Fibroblast of skin of back (primary cell): ENCODE results near the gene DCC.

Source experiments
- DNase-seq: peaks from one replicate; pipeline ENCODE4 v3.0.0-alpha.2; 2013

The DCC gene

GRCh38 chr18:52826994-52827393 lies 487.0 kb downstream of the DCC start:
- DNase-seq = no peak

- DNase-seq = no peak
These were observed 489.3 kb downstream of the DCC start for GRCh38 chr18:52829320-52829719.

GRCh38 chr18:52829876-52830405 lies 489.9 kb downstream of the DCC start:
- no peak for DNase-seq

GRCh38 chr18:52844323-52844722 lies 504.3 kb downstream of the DCC start:
- DNase-seq = peak; percentile 65

- no peak for DNase-seq
These were observed 505.0 kb downstream of the DCC start for GRCh38 chr18:52845036-52845435.

GRCh38 chr18:52850031-52850560 lies 510.1 kb downstream of the DCC start:
- DNase-seq = no peak

- no peak for DNase-seq
These were observed 521.6 kb downstream of the DCC start for GRCh38 chr18:52861558-52861957.

- DNase-seq = no peak
These were observed 529.4 kb downstream of the DCC start for GRCh38 chr18:52869349-52869923.

- no peak for DNase-seq
These were observed 530.2 kb downstream of the DCC start for GRCh38 chr18:52869942-52870907.

GRCh38 chr18:52874774-52875173 lies 534.8 kb downstream of the DCC start:
- DNase-seq = no peak

- peak; percentile 50 for DNase-seq
These were observed 535.7 kb downstream of the DCC start for GRCh38 chr18:52875725-52876124.

GRCh38 chr18:52888014-52888413 lies 548.0 kb downstream of the DCC start:
- DNase-seq = no peak

- no peak for DNase-seq
These were observed 554.8 kb downstream of the DCC start for GRCh38 chr18:52894801-52895200.

GRCh38 chr18:52897611-52898484 lies 557.9 kb downstream of the DCC start:
- DNase-seq = no peak

- no peak for DNase-seq
These were observed 558.6 kb downstream of the DCC start for GRCh38 chr18:52898485-52899058.

GRCh38 chr18:52902188-52902587 lies 562.2 kb downstream of the DCC start:
- no peak for DNase-seq

- DNase-seq = peak; percentile 44
These were observed 563.9 kb downstream of the DCC start for GRCh38 chr18:52903857-52904256.

- DNase-seq = no peak
These were observed 567.7 kb downstream of the DCC start for GRCh38 chr18:52907543-52908308.

- DNase-seq = no peak
These were observed 574.2 kb downstream of the DCC start for GRCh38 chr18:52914148-52914547.

- DNase-seq = no peak
These were observed 580.7 kb downstream of the DCC start for GRCh38 chr18:52920665-52921064.

- peak; percentile 38 for DNase-seq
These were observed 593.4 kb downstream of the DCC start for GRCh38 chr18:52933356-52933755.
